HG03575 (cell line): Measurements from ENCODE around the gene CIAPIN1.

ENCODE experiments used
- ATAC-seq: cut with Tn5 transposase; IDR thresholded peaks from one replicate; pipeline ENCODE4 v1.9.1; 2021; ENCODE audit not compliant: unreplicated experiment, insufficient number of reproducible peaks, low FRiP score; ENCODE audit errors: extremely low read depth

CIAPIN1 gene

GRCh38 chr16:57447186-57447962, at the start of gene CIAPIN1, which contains the start of gene COQ9:
Gene CIAPIN1 (minus strand): TSS chr16:57447385. CDS start chr16:57440928, 6,457 bp downstream.
Gene COQ9 (plus strand): TSS chr16:57447479. CDS start chr16:57447506, 27 bp downstream.
- ATAC-seq, result no peak

GRCh38 chr16:57493767-57494166, 46.6 kb upstream of the CIAPIN1 start:
- no peak for ATAC-seq

- no peak for ATAC-seq
These were observed 42.0 kb upstream of the CIAPIN1 start for GRCh38 chr16:57489229-57489628.

GRCh38 chr16:57486858-57487834, 40.0 kb upstream of the CIAPIN1 start:
- no peak for ATAC-seq

- ATAC-seq, result no peak
These were observed 39.0 kb upstream of the CIAPIN1 start, which contains the start of gene DOK4 for GRCh38 chr16:57485916-57486857. Gene DOK4 (minus strand): TSS chr16:57486493. CDS start chr16:57479507, 6,986 bp downstream.

- no peak for ATAC-seq
These were observed 38.1 kb upstream of the CIAPIN1 start for GRCh38 chr16:57485091-57485915.

GRCh38 chr16:57484515-57485005, 37.4 kb upstream of the CIAPIN1 start:
- no peak for ATAC-seq

- ATAC-seq, result no peak
These were observed 36.7 kb upstream of the CIAPIN1 start for GRCh38 chr16:57483725-57484514.

GRCh38 chr16:57482845-57483545, 35.8 kb upstream of the CIAPIN1 start:
- ATAC-seq, result no peak

- ATAC-seq, result no peak
These were observed 34.2 kb upstream of the CIAPIN1 start for GRCh38 chr16:57481421-57481820.

- ATAC-seq, result no peak
These were observed 33.6 kb upstream of the CIAPIN1 start for GRCh38 chr16:57480754-57481230.

GRCh38 chr16:57479976-57480753, 33.0 kb upstream of the CIAPIN1 start:
- ATAC-seq, result no peak

GRCh38 chr16:57479205-57479975, 32.2 kb upstream of the CIAPIN1 start:
- no peak for ATAC-seq

GRCh38 chr16:57478396-57479204, 31.4 kb upstream of the CIAPIN1 start:
- ATAC-seq, result no peak
